ENCODE results near the gene TAF11.
"Not testable (repeated sequence)": the region's sequence is repeated elsewhere in the genome, so short reads cannot be mapped to it uniquely, and the experiment has no call there.

The TAF11 gene

DNA sequence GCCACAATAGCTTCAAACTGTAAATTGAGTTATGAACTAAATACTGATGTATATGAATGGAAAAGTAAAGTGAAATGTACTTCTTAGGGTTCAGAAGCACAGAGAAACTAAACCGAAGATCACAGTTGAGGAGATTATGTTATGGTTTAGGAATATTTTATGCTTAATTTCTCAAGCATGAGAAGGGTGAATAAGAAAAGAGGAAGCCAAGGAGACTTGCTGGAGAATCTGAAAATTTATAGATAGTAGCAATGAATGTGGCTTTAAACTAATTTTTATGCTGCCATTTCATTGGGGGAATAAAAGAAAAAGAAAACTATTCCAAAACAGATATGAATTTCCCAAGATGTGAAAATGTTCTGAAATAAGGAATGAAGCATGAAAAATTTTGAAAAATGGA, 6.9 kb upstream of the TAF11 start:
- TF ChIP-seq, protein P1, sequence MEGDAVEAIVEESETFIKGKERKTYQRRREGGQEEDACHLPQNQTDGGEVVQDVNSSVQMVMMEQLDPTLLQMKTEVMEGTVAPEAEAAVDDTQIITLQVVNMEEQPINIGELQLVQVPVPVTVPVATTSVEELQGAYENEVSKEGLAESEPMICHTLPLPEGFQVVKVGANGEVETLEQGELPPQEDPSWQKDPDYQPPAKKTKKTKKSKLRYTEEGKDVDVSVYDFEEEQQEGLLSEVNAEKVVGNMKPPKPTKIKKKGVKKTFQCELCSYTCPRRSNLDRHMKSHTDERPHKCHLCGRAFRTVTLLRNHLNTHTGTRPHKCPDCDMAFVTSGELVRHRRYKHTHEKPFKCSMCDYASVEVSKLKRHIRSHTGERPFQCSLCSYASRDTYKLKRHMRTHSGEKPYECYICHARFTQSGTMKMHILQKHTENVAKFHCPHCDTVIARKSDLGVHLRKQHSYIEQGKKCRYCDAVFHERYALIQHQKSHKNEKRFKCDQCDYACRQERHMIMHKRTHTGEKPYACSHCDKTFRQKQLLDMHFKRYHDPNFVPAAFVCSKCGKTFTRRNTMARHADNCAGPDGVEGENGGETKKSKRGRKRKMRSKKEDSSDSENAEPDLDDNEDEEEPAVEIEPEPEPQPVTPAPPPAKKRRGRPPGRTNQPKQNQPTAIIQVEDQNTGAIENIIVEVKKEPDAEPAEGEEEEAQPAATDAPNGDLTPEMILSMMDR (conservative IDR thresholded peaks at IDR 0.05; ENCODE audit: low read depth, low read length) = no peak
- H3K4me3 ChIP-seq (ENCODE audit: low read depth, low read length) = no peak overlapping the region
- DNase-seq (ENCODE audit: low read depth) = no peak

DNA sequence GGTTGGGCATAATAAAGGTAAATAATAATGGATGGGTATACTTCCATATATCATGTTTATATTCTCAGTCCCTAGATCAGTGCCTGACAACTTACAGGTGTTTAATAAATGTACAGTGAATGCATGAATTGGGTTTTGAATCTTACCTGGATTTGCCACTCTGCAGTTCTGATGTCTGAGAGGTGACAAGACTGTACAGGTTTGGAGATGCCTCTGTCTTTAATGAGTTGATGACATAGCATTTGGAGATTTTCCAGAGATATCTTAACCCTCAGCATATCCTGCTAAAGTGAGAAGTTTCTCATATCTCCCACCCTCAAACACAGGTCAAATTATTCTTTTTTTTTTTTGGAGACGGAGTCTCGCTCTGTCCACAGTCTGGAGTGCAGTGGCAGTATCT, 3.5 kb upstream of the TAF11 start:
- DNase-seq (ENCODE audit: low read depth) = no peak
- TF ChIP-seq, protein P1 (conservative IDR thresholded peaks at IDR 0.05; ENCODE audit: low read depth, low read length) = no peak
- H3K4me3 ChIP-seq (ENCODE audit: low read depth, low read length) = no peak overlapping the region

DNA sequence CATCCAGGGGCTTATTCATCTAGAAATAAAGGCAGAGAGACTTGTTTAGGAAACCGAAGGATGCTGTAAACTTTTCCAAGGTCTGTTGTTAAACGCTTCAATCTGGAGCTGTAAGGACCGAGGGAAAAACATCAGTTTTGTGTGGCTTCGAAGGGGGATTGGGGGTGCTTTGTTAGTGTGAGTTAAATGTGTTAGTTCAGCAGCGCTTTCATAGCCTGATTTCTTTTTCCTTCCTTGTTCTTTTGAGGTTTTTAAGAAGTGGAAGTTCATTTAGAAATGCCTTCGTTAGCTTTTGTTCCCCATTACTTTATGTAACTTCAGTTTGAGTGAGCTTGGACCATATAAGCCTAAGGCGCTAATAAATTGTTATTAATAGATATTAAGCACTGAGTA, 2.7 kb upstream of the TAF11 start:
- DNase-seq (ENCODE audit: low read depth) = no peak

DNA sequence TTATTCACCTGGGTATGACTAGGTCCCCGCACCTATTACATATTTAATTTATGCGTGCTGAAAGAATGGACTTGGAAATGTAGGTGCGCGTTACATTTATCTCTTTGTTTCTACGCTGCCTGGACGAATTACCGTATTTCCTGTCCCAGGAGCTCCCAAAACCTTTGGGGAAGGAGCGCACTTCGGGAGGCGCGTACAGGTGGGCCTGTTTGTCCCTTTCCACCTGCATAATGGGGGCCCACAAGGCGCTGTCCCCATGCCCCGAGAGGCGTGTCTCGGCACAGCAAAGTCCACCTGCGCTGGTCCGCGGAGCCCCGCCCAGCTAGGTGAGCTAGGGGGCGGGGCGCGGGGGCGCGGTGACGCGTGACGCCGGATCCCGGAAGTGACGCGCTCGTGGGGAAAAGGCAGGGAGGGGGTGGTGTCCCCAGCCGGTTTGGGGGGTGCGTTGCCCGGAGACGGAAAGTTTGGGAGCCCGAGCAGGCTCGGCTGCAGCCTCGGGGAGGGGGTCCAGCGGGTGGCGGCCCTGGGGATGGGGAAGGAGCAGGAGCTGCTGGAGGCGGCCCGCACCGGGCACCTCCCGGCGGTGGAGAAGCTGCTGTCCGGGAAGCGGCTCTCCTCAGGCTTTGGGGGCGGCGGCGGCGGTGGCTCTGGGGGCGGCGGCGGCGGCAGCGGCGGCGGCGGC, 1.2 kb upstream of the TAF11 start, which contains the start of gene ANKS1A:
Gene ANKS1A, plus strand, starts transcription at position 382 of the 682 bp plus-strand sequence. Its CDS starts 148 bp downstream, at position 530.
- no peak for DNase-seq (ENCODE audit: low read depth)
- peak within 1 kb of the TSS; percentile 91 for H3K4me3 ChIP-seq (ENCODE audit: low read depth, low read length)
- TF ChIP-seq, protein P1 (conservative IDR thresholded peaks at IDR 0.05; ENCODE audit: low read depth, low read length) = no peak

More for the DNA sequence above, 2.7 kb upstream of the TAF11 start:
- TF ChIP-seq, protein P1 (conservative IDR thresholded peaks at IDR 0.05; ENCODE audit: low read depth, low read length) = no peak
- peak overlapping the region; percentile 91 for H3K4me3 ChIP-seq (ENCODE audit: low read depth, low read length)

DNA sequence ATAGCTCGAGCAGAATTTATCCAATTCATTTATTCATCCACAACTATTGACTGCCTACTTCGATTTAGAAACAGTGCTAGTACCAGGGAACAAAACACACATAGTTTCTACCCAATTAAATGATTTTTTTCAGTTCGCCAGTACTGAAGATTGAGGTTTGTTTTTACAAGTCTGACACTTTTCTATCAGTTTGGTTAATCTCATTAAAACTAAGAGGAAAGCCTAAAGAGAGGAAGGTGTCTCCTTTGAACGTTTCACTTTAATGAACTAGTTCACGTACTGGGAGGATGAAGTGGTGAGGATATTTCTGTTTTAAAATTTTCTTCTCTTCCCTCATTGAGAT, 643 bp upstream of the TAF11 start:
- no peak for DNase-seq (ENCODE audit: low read depth)
- peak overlapping the region; percentile 91 for H3K4me3 ChIP-seq (ENCODE audit: low read depth, low read length)
- TF ChIP-seq, protein P1 (conservative IDR thresholded peaks at IDR 0.05; ENCODE audit: low read depth, low read length) = no peak

DNA sequence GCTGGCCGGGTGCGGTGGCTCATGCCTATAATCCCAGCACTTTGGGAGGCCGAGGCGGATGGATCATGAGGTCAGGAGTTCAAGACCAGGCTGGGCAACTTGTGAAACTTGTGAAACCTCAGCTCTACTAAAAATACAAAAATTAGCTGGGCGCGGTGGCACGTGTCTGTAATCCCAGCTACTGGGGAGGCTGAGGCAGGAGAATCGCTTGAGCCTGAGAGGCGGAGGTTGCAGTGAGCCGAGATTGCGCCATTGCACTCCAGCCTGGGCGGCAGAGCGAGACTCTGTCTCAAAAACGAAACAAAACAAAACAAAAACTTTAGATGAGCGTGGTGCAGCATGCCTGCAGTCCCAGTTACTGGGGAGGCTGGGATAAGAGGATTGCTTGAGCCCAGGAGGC, 2.0 kb downstream of the TAF11 start:
- H3K4me3 ChIP-seq (ENCODE audit: low read depth, low read length); DNase-seq (ENCODE audit: low read depth): not testable (repeated sequence)

DNA sequence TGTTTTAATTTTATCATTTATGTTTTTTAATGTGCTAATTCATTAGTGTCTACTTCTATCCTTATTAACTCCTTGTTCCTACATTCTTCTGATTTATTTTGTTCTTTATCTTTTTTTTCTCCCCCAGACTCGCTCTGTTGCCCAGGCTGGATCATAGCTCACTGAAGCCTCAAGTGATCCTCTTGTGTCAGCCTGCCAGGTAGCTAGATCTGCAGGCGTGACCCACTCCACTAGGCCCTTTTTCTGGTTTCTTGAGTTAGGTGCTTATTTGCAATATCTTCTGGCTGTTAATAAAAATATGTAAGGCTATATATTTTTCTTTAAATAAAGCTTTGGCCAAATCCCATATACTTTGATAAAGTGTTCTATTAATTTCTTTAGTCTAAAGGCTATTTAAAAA, 2.8 kb downstream of the TAF11 start:
- TF ChIP-seq, protein P1 (conservative IDR thresholded peaks at IDR 0.05; ENCODE audit: low read depth, low read length) = no peak
- H3K4me3 ChIP-seq (ENCODE audit: low read depth, low read length) = no peak overlapping the region
- no peak for DNase-seq (ENCODE audit: low read depth)

DNA sequence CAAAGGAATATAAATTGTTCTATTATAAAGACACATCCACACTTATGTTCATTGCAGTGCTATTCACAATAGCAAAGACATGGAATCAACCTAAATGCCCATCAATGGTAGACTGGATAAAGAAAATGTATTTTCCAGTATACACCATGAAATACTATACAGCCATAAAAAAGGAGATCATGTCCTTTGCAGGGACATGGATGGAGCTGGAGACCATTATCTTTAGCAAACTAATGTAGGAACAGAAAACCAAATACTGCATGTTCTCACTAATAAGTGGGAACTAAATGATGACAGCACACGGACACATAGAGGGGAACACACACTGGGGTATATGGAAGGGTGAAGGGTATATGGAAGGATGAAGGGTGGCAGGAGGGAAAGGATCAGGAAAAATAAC, 3.8 kb downstream of the TAF11 start:
- DNase-seq (ENCODE audit: low read depth); H3K4me3 ChIP-seq (ENCODE audit: low read depth, low read length): not testable (repeated sequence)
